C1 segment of cervical spinal cord (tissue), 14 donors: Measurements from ENCODE around the gene SARNP.
"Not testable (repeated sequence)": the region's sequence is repeated elsewhere in the genome, so short reads cannot be mapped to it uniquely, and the experiment has no call there.

Source experiments
- DNase-seq, 14 donors: peaks; one replicate each; lab custom pipeline; 2025; lab: John Stamatoyannopoulos, UW

The SARNP gene

DNA sequence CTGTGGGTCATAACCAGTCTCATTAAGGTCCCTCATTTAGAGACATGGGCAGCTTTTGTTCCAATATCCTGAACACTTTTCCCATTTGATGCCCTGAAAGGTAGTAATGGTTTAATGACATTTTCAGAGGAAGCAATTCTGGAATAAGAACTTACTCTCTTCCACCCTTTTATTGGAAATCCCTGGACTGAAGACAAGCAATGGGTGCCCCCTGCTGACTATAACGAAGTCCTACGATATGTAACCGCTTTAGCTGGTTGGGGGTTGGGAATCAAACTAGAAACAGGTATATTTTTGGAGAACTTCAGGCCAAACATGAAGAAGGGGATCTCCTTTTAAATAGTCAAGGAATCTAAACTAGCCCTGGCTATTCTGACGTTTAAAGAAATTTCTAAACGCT, 20.5 kb downstream of the SARNP start:
- peak in 3 of 14 donors; percentile 1 to 4 (median 1) for DNase-seq

DNA sequence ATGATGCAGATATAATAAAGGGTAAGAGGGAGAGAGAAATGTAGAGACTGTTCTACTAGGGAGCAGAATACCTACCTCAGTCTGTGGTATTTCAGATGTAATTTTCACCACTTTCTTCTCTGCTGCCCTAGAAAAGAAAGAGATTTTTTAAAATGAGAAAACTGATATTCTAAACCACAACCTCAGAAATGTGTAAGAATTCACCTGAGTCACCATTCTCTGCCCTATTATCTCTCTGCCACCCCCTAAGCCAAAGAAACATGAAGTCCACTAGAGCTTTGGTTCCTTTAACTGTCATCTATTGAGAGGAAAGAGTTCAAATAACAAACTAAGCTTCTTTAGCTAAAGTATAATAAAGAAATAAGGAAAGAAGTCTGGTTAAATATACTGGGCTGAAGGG, 21.6 kb downstream of the SARNP start:
- no peak for DNase-seq

DNA sequence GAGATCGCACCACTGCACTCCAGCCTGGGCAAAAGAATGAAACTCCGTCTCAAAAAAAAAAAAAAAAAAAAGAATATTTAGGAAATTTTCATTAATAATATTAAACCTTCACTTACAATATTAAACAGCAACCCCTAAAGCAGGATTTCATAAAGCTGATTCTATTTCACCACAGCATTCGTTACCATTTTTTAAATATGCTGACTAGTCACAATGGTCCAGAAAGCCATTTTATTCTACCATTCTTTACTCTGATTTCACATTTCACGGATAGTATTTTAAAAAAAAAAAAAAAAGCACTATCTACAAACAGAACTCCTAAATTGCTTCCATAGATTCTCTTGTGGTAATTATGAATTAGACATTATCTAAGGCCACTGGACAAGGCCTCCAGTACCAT, 27.6 kb downstream of the SARNP start:
- no peak for DNase-seq

DNA sequence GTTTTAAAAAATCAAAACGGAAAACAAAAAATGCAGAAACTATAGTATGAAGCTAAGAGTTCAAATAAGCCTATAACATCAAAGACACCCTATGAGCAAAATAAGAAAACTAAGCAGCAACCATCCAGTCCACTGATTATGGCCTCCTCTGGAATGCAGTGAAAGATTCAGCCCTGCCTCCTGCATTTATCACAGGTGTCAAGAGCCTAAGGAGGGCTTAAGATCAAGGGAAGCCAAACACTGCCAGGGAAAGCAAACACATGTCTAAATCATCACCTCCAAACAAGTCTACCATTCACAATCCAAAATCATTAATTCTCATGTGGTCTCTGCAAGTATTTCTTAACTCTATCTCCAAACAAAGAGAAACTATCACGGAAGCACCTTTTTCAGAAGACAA, 28.4 kb downstream of the SARNP start:
- no peak for DNase-seq

DNA sequence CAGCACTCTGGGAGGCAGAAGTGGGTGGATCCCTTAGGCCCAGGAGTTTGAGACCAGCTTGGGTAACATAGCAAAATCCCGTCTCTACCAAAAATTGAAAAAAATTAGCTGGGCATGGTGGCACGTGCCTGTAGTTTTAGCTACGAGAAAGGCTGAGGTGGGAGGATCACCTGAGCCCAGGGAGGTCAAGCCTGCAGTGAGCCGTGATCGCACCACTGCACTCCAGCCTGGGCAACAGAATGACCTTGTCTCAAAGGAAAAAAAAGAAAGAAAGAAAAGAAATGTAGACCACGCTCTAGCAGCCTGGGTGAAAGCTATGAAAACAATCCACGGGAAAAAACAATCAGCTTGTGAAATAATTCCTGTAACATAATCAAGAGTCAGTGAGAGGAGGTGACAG, 29.0 kb downstream of the SARNP start:
- DNase-seq, result no peak

DNA sequence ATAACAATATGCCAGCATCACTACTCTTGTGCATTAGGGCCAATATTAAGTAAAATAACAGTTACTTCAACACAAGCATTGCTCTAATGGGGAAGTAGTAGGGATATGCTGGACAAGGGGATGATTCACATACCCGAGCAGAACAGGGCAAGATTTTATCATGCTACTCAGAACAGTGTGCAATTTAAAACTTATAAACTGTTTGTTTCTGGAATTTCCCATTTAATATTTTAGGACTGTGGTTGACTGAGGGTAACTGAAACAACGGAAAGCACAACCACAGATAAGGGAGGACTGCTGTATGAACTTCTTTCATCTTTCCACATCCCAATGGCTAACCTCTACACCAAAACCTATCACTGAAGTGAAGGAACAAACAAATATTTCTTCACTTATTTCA, 36.8 kb downstream of the SARNP start:
- DNase-seq, result no peak

DNA sequence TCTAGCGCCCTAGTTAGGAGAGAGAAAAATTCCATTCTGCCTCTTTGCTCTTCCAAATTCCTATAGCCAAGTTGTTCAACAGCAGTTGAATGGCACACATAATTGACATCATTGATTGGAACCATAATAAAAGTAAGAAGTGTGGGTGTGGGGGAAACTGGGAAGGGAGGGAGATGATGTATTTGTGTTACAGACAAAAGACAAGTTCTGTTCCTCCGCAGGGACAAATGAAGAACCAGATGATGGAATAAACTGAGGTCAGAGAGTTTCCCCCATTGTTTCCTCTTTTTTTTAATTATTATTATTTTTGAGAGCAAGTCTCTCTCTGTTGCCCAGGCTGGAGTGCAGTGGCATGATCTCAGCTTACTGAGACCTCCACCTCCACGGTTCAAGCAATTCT, 39.7 kb downstream of the SARNP start:
- DNase-seq, result no peak

GRCh38 chr12:55771736-55772135, 45.8 kb downstream of the SARNP start:
- DNase-seq, result no peak

- DNase-seq, result no peak
Measured at GRCh38 chr12:55767156-55767555, 50.4 kb downstream of the SARNP start.

- DNase-seq, result no peak
Measured at GRCh38 chr12:55765736-55766290, 51.7 kb downstream of the SARNP start.

DNA sequence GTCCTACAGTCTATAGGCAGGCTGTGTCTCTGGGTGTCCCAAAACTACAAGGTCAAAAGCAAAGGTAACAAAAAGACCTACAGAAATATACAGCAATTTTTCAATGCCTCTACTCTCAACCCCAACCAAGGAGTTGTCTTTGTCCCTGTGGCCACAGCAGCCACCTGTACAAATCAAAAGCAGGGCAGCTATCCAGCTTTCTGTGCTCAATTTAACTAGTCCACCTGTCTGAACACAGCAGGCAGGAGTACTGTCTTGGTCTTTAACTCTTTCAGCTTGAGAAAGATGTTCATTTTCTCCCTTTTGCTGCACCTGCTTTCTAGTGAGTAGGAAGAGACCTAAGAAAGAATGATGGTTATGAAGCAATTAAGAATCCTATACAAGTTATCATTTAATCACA, 54.9 kb downstream of the SARNP start:
- DNase-seq, result peak in 1 of 14 donors; percentile 80

- no peak for DNase-seq
Measured at GRCh38 chr12:55760663-55761062, 56.9 kb downstream of the SARNP start.

DNA sequence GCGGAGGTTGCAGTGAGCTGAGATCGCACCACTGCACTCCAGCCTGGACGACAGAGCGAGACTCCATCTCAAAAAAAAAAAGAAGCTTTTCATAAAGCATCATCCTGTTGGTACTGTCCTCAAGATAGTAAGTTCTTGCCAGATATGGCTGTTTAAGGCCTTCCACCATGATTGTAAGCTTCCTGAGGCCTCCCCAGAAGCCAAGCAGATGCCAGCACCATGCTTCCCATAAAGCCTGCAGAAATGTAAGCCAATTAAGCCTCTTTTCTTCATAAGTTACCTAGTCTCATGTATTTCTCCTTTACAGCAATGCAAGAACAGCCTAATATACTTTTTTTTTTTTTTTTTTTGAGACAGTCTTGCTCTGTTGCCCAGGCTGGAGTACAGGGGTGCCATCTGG, 58.9 kb downstream of the SARNP start:
- not testable (repeated sequence) for DNase-seq

DNA sequence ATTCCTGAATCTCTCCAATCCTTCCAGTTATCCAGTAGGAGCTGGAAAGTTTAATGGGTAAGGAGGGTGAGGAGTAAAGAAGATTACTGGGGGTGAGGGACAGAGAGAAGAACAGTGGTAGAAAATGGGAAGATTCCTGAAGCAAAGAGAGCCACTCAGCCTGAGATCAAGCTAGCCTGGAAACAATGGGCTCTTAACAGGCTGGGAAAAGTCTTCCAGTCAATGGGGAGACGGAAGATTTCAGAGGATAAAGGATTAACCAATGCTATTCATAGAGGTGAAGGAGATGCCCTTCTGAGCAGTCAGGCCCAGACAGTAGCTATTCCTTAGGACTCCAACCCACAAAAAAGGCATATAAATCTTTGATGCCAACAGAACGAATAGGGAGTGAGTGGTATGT, 59.8 kb downstream of the SARNP start:
- DNase-seq, result no peak

DNA sequence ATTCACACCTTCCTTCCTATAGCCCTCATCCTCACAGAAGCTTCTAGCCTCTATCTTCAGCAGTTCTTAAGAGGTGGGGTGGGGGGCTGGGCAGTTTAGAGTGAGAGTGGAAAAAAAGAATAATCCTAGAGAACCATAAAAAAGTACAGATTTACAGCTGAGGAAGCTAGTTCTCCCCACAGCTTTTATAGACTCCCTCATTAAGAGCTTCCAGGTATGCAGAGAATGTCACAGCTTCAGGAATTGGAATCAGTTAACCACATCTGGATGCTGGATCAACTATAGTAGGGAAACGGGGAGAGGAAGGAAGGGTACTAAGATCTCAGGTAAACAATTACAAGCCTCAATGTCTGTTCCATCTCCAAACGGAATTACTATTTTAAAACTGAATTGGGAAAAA, 62.3 kb downstream of the SARNP start:
- no peak for DNase-seq

GRCh38 chr12:55748230-55748993, 69.1 kb downstream of the SARNP start:
- DNase-seq, result no peak

DNA sequence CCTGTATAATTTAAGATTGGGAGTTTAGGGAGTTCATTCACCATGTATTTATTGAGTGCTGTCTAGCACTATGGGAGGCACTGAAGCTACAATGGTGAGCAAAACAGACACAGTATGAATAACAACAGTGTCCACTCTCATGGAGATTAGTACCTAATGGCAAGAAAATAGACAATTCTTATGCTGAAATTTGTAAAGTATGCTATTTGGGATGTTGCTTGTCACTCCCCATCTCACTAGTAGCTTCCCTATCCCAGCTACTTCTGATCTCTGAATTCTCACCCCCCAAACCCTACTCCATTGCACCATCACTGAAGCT, 70.7 kb downstream of the SARNP start:
- no peak for DNase-seq

DNA sequence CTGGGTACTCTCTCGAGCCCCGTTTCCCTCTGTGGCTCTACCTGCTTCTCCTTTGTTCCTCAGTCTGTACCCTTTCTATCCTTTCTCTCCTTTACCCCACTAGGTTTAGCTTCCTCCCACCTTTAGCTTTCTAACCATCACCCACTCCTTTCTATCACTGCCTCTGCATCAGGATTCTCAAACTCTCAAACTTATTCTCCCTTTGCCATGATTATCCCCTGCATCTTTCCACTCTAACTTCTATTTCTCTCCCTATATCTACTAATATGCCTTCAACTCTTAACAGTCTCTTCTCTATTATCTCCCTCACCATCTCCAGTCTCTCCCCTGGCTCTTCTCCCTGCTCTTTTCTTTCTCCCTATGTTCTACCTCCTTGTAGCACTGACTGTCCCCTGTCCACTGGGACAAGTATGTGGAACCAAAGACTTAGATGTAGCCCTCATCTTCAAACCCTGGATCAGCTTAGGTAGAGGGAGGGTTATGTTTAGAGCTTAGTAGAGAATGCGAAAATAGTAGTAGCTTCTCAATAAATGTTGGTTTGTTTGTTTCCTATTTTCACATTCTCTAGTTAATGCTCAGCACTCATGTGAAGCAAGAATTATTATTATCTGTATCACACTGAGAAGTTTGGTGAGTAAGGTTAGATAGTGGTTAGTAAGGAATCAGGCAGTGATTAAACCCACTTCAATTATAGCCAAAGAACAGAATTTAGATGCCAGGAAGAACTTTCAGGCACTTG, 71.2 kb downstream of the SARNP start:
- peak in 1 of 14 donors; percentile 6 for DNase-seq

DNA sequence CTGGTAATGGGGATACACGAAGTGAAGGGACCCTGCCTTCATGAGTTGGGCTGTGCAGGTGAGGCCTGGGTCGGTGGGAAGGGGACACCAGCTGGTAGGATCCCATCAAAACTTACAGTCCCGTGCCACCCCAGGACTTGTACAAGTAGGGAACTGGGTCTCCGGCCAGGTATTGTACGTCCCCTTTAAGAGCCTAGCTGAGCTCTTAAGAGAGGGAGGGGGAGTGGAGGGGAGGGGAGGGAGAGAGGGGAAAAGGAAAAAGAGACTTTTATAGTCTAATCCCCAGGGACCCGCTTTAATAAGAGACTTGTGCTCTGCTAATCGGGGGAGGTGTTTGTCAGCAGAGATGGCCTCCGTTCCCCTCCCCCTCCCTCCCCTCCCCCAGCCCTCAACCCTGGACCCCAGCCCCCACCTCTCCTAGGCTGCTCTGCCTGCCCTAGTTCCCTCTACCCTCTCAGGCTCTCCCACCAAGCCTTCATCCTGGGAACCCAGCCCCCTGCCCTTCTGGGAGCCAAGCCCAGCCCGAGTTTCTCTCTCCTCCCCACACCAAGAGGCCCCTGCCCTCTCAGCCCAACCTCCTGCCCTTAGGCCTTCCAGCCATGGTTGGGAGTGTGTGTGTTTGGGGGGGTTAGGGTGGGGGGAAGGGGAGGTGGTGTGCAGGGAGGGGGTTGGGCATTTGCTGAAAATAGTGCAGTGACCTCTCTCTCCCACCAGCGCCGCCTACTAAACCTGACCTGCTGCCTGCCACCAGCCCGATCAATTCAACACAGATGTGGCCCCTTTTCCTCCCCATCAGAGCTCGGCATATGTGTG, 72.0 kb downstream of the SARNP start:
- peak in 4 of 14 donors; percentile 11 to 37 (median 28) for DNase-seq

DNA sequence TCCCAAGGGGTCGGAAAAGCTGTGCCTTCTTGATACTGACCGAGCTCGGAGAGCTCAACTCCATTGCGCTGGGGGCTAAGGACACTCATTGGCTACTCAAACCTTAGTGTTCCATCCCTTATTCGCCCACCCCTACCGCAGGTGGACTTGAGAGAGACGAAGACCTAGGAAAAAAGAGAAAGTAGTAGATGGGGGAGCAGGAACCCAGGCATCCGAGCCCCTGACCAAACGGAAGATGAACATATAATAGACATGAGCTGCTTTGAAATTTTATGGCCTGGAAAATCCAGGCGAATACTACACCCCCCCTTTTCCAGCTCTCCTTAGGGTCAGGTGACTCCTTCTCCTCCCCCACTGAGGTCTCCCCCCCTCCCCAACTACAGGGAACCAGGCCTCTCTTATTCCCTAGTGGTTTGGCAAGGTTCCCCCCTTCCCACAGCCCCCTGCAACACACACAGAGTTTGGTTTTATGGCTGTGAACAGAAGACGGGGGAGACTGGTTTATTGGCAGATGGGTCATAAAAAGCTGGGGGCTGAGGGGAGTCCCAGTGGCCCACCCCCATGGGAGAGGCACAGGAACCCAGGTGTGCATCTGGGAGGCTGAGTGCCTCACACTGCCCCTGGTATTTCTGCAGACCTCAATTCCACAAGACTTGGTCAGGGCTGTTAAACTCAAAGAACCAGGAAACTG, 73.0 kb downstream of the SARNP start:
- peak in 1 of 14 donors; percentile 35 for DNase-seq
